Ecto neural progenitor cell (in vitro differentiated cells): ENCODE results near the gene TEX55.
A peak's percentile ranks its signal among the peaks of the same experiment; 100 is the strongest.
"Not testable (repeated sequence)": the region's sequence is repeated elsewhere in the genome, so short reads cannot be mapped to it uniquely, and the experiment has no call there.

Source experiments
- DNase-seq: peaks from one replicate; pipeline ENCODE4 v3.0.0-alpha.2; 2018; ENCODE audit warnings: low spot score

TEX55 gene

GRCh38 chr3:119160815-119161214, 14.8 kb downstream of the TEX55 start:
- DNase-seq, result no peak

DNA sequence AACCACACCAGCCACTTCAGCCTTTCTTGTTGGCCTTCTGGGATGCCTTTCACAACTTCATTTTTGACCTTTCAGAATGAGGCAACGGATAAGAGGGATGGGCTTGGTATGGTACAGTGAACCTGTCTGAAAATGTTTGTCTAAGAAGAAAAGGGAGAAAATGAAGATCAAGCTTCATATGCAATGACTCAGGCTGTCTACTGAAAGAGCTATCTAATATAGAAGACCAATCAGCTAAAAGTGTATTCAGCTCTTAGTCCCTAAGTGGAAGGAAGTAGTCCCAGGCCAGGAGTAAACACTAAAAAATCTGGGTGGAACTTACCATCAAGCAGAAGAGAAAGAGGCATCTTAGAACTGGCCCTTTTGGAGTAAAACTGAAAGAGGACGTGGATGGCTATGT, 15.3 kb downstream of the TEX55 start:
- no peak for DNase-seq

GRCh38 chr3:119164745-119165144, 18.8 kb downstream of the TEX55 start:
- DNase-seq, result not testable (repeated sequence)

- DNase-seq, result no peak
Observed at GRCh38 chr3:119170821-119171220, 24.9 kb downstream of the TEX55 start.

DNA sequence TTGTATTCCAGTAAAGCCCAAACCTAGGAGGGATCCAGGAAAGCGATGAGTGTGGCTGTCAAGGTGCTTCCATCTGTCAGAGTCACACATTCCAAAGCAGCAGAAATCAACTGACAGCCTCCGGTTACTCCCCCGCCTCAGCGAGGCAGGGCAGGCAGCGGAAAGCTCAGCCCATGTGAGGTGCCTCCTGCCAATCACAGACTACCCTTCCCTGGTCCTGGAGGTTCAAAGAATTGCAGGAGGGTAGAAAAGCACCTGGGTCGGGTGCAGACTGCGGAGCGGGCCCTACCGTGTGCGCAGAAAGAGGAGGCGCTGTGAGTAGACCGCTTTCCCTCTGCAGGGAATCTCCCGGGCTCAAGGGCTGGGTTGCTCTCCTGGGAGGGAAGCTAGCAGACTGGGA, 27.4 kb downstream of the TEX55 start, which contains the start of gene UPK1B:
TSS of gene UPK1B (plus strand) at position 274 of the 400 bp plus-strand sequence. CDS start 13,144 bp downstream, outside the sequence.
- DNase-seq, result peak; percentile 63

- DNase-seq, result no peak
Observed at GRCh38 chr3:119175872-119176756, 30.1 kb downstream of the TEX55 start.

- no peak for DNase-seq
Observed at GRCh38 chr3:119176778-119177177, 30.8 kb downstream of the TEX55 start.

GRCh38 chr3:119177321-119177720, 31.4 kb downstream of the TEX55 start:
- no peak for DNase-seq

DNA sequence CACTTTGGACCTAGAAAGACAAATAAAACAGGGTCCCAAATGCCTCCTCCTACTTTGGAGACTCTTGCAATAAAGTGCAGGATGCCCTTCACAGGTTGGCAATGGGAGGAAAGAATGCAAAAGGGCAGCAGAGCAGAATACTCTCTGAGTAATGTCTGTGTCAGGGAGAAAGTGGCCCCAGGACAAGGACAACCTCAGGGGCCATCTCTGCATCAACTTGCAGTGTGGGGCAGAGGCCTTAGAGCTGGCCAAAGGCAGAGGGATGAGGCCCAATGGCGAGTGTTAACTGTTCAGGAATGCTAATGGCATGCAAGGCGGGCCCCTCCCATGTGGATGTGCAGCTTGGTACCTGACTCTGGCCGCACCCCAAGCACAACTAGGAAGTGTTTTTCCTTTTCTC, 35.8 kb downstream of the TEX55 start:
- DNase-seq, result no peak

DNA sequence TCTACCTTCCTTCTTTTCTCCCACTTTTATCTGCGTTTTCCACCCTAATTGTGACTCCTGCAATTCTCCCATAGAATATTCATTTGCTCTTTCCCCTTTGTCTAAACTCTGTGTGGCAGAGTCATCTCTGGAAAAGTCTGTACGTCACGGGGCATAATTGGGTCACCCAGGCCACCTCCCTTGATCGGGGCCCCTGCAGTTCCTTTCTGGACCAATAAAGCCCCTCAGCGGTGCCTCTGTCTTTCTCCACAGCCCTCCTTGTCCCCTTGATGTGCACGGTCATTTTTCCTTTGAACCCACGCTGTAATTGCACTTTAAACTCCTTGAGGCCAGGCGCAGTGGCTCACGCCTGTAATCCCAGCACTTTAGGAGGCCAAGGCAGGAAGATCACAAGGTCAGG, 38.1 kb downstream of the TEX55 start:
- DNase-seq, result no peak

DNA sequence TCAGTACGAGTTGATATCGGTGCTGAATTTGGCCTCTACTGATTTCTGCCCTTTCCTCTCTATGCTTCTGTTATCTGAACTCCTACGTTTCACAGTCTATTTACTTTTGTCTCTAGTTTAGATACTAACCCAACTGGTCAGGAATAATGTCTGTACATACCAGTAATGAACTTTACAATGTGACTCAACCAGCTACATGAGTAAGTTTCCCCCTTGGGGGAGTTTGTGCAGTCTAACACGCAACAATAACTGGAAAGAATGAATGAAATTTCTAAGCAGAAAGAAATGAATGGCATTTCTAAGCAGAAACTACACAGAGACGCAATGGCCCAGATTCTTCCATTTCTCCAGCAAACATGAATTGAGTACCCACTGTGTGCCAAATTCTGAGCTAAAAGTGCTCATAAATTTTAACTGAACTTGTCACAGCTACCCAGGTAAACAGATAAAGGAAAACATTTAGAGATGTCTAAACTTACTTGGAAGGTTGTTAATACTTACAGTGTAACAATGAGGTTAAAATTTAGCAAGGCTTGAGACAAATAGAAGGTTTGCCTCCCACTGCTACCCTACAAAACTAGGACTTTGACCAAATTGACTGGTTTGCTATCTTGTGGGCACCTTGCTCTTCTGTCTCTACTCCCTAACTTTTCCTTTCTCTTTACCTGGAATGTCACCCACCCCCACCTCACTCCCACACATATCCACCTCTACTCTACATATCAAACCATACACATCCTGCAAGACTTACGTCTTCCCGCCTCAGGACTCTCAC, 39.0 kb downstream of the TEX55 start:
- no peak for DNase-seq

- DNase-seq, result no peak
Observed at GRCh38 chr3:119187266-119187665, 41.3 kb downstream of the TEX55 start.

DNA sequence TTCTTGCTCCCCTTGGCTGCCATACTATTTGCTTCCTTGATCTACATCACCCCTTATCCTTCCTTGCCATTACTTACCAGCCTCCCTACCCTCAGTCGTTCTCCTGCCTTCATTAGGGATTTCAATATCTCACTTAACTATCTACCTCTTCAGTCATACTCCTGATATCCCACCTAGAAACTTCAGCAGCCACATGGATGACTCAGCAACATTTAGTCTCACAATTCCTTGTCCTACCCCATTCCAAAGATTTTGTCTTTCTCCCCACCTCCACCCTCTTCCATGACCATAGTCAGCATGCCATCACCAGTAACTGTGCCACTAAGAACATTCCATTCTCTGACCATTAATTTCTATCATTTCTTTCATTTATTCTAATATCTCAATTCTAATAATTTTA, 45.8 kb downstream of the TEX55 start:
- DNase-seq, result no peak

DNA sequence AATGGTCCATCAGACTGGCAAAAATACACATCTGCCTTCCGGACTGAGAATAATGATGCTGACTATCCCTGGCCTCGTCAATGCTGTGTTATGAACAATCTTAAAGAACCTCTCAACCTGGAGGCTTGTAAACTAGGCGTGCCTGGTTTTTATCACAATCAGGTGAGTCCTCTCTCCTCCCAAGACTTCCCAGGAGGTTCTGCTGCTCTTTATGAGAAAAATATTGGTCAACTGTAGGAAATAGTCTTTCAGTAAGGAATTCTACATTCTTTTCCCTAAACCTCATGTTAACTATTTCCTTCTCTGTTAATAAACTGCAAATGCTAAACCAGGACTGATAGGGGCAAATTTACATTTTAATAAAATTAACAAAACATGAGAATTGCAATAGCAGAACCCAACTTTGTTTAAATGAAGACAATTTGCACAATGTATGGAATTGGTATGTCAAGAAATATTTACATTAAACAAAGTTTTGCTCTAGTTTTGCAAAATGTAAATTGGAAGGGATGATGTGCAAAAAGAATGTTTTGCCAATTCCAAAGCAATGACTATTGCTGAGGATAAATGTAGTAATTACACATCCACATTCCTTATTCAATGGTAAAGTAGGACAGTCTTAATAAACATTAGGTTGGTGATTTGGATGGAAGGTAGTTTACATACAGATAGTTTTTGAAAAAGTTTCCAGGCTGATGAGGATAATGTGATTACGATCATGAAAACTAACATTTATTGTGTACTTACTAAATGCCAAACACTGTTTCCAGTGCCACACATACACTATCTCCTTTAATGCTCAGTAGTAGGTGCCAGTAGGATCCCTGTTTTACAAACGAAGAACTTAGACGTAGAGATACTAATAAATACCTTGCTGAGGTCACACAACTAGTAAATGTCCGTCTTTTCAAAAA, 48.5 kb downstream of the TEX55 start:
- no peak for DNase-seq

DNA sequence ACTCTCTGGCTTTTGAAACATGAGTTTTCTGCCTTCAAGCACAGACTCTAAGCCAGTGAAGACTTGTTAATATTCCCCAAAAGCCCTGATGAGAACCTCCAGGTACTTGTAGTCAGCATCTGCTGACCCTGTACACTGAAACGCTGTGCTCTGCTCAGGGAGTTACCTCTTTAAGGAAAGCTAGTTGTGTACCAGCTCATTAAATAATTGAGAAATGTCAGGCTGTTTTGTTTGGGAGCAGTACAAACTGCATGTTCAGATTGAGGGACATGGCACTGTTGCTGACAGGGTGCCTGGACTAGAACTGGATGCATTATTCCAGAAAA, 49.1 kb downstream of the TEX55 start:
- DNase-seq, result no peak

GRCh38 chr3:119195911-119196310, 49.9 kb downstream of the TEX55 start:
- DNase-seq, result no peak
